Measurements from ENCODE around the gene ANKRD13B.
A peak's percentile ranks its signal among the peaks of the same experiment; 100 is the strongest.

ANKRD13B gene

GRCh38 chr17:29577385-29578211 is 15.3 kb upstream of the ANKRD13B start:
- no peak for TF ChIP-seq POLR2A (IDR thresholded peaks at IDR 0.05; ENCODE audit: low read depth, low read length)
- TF ChIP-seq TAF1 (IDR thresholded peaks at IDR 0.05; ENCODE audit: borderline replicate concordance, low read depth, low read length): no peak
- no peak for TF ChIP-seq POLR2AphosphoS5 (IDR thresholded peaks at IDR 0.05; ENCODE audit: low read depth, low read length)
- DNase-seq (ENCODE audit: insufficient read length): no peak
- FAIRE-seq: no peak

GRCh38 chr17:29578626-29579485 is 14.1 kb upstream of the ANKRD13B start:
- peak; percentile 5 for DNase-seq (ENCODE audit: insufficient read length)

DNA sequence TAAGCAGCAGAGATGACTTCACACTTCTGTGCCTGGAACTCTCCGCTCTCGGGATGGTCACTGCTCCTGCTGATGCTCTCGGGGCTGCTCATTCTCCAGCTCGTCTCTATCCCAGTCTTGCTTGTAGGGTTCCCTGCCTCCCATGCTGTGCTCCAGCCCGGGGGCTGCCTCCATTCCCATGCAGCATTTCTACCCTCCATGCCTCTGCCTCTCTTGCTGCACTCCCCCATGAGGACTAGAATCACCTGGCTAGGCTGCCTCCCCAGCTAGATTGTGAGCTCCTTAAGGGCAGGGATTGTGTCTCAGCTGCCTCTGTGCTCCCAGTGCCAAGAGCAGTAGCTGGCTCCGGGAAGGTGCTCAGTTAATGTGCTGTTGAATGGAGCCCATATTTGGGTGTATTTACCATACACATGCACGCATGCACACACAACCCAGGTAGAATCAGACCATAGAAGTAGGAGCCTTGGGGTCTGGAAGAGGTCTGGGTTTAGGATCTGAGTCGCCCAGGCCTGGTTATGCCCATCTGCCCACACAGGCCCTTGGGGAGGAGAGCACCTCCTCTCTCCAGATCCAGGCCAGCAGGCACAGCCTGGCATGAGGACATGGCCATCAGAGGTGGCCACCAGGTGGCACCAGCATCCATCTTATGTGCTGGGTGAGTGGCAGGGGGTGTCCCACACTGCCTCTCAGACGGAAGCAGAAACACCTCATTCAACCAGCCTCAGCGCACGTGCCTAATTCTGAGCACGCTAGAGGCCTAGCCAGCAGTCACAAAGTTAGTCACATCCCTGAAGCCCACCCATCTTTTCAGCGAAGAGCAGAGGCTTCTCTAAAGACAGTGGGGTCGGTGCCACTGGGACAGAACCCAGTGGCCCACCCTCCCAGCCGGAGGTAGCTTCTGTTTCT is 12.8 kb upstream of the ANKRD13B start:
- FAIRE-seq: peak; percentile 99
- TF ChIP-seq POLR2A (IDR thresholded peaks at IDR 0.05; ENCODE audit: low read depth, low read length): no peak
- no peak for TF ChIP-seq TAF1 (IDR thresholded peaks at IDR 0.05; ENCODE audit: borderline replicate concordance, low read depth, low read length)
- no peak for TF ChIP-seq POLR2AphosphoS5 (IDR thresholded peaks at IDR 0.05; ENCODE audit: low read depth, low read length)
- peak; percentile 97 for DNase-seq (ENCODE audit: insufficient read length)

More at GRCh38 chr17:29578626-29579485, 14.1 kb upstream of the ANKRD13B start:
- TF ChIP-seq POLR2AphosphoS5 (IDR thresholded peaks at IDR 0.05; ENCODE audit: low read depth, low read length) (no peak), TAF1 (IDR thresholded peaks at IDR 0.05; ENCODE audit: borderline replicate concordance, low read depth, low read length) (no peak), POLR2A (IDR thresholded peaks at IDR 0.05; ENCODE audit: low read depth, low read length) (no peak)
- no peak for FAIRE-seq

GRCh38 chr17:29581583-29582253 is 11.2 kb upstream of the ANKRD13B start:
- FAIRE-seq (no peak), DNase-seq (ENCODE audit: insufficient read length) (no peak)
- TF ChIP-seq POLR2A (IDR thresholded peaks at IDR 0.05; ENCODE audit: low read depth, low read length) (no peak), TAF1 (IDR thresholded peaks at IDR 0.05; ENCODE audit: borderline replicate concordance, low read depth, low read length) (no peak), POLR2AphosphoS5 (IDR thresholded peaks at IDR 0.05; ENCODE audit: low read depth, low read length) (no peak)

GRCh38 chr17:29582254-29582765 is 10.6 kb upstream of the ANKRD13B start:
- FAIRE-seq (no peak), DNase-seq (ENCODE audit: insufficient read length) (no peak)

GRCh38 chr17:29582772-29583171 is 10.2 kb upstream of the ANKRD13B start:
- DNase-seq (ENCODE audit: insufficient read length) (no peak), FAIRE-seq (no peak)
- TF ChIP-seq POLR2AphosphoS5 (IDR thresholded peaks at IDR 0.05; ENCODE audit: low read depth, low read length) (no peak), TAF1 (IDR thresholded peaks at IDR 0.05; ENCODE audit: borderline replicate concordance, low read depth, low read length) (no peak), POLR2A (IDR thresholded peaks at IDR 0.05; ENCODE audit: low read depth, low read length) (no peak)

More at GRCh38 chr17:29582254-29582765, 10.6 kb upstream of the ANKRD13B start:
- TF ChIP-seq POLR2AphosphoS5 (IDR thresholded peaks at IDR 0.05; ENCODE audit: low read depth, low read length) (no peak), POLR2A (IDR thresholded peaks at IDR 0.05; ENCODE audit: low read depth, low read length) (no peak), TAF1 (IDR thresholded peaks at IDR 0.05; ENCODE audit: borderline replicate concordance, low read depth, low read length) (no peak)

DNA sequence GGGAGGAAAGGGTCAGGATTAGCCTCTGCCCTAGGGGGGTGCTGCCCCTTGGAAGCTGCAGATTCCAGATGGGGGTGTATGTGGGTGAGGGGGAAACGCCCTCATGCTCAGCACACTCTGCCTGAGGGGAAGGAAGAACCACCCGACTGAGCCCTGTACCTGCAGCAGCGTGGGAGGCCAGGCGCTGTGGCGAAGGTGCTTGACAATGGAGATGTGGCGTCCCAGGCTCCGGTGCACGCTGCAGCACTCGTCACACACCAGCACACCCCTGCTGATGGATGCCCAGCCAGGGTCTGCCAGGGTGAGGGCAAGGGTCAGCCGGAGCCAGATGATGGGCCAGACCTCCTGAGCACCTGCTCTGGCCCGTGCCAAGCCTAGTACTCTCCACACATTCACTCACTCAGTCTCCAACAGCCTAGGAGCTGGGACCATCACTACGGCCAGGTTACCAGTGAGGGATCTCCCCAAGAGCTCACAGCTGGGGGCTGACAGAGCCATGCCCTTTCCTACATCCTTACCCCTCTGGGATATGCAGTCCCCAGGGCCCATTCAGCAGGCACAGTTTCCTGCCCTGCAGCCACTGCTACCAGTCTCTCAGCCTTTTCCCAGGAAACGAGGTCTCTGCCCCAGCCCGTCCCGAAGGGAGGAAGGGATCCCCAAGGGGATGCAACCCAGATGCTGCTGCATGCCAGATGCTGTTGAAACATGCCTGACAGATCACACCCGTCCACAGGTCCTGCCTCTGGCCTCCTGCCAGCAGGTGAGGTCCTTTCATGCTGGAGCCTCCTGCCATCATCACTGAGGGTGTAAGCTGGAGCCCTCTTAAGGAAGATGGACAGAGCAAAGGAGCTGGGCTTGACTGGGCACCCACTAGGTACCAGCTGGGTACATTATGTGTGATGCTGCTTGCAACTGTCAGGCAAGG is 9.3 kb upstream of the ANKRD13B start:
- FAIRE-seq (no peak), DNase-seq (ENCODE audit: insufficient read length) (no peak)
- TF ChIP-seq POLR2AphosphoS5 (IDR thresholded peaks at IDR 0.05; ENCODE audit: low read depth, low read length) (no peak), TAF1 (IDR thresholded peaks at IDR 0.05; ENCODE audit: borderline replicate concordance, low read depth, low read length) (no peak), POLR2A (IDR thresholded peaks at IDR 0.05; ENCODE audit: low read depth, low read length) (no peak)

DNA sequence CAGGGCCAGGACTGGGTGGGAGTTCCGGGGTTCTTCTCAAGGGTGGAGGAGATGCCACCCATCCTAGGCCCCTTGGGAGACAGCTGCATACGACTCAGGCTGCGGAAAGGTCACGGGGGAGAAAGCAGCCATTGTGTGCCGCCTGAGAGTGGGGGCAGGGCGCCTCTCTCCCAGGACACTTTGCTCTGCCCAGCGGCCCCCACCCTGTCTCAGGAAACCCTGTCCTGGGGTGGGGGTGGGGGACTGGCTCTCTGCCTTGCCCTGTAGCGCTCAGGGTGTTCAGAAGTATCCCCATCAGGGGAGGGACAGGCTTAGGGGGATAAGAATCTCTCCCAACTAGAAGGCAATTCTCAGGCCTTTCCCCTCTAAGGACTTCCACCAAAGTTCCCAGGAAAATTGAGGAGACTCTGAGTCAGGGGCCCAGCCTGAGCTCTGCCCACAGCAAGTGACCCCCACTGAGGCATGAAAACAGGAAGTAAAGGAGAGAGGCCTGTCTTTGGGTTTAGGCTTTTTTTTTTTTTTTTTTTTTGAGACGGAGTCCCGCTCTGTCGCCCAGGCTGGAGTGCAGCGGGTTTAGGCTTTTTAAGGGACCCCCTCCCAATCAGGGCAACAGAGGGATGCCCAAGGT is 8.4 kb upstream of the ANKRD13B start:
- FAIRE-seq: no peak

More for the DNA sequence above, 8.4 kb upstream of the ANKRD13B start:
- TF ChIP-seq POLR2AphosphoS5 (IDR thresholded peaks at IDR 0.05; ENCODE audit: low read depth, low read length): no peak
- TF ChIP-seq POLR2A (IDR thresholded peaks at IDR 0.05; ENCODE audit: low read depth, low read length): no peak
- no peak for TF ChIP-seq TAF1 (IDR thresholded peaks at IDR 0.05; ENCODE audit: borderline replicate concordance, low read depth, low read length)
- no peak for DNase-seq (ENCODE audit: insufficient read length)
